HG03175 (cell line): ENCODE measurements around the gene CDRT4.

Experiments
- ATAC-seq: cut with Tn5 transposase; IDR thresholded peaks from one replicate; pipeline ENCODE4 v1.9.1; 2021; ENCODE audit warnings: mild to moderate bottlenecking, moderate library complexity; ENCODE audit not compliant: unreplicated experiment

Gene CDRT4

DNA sequence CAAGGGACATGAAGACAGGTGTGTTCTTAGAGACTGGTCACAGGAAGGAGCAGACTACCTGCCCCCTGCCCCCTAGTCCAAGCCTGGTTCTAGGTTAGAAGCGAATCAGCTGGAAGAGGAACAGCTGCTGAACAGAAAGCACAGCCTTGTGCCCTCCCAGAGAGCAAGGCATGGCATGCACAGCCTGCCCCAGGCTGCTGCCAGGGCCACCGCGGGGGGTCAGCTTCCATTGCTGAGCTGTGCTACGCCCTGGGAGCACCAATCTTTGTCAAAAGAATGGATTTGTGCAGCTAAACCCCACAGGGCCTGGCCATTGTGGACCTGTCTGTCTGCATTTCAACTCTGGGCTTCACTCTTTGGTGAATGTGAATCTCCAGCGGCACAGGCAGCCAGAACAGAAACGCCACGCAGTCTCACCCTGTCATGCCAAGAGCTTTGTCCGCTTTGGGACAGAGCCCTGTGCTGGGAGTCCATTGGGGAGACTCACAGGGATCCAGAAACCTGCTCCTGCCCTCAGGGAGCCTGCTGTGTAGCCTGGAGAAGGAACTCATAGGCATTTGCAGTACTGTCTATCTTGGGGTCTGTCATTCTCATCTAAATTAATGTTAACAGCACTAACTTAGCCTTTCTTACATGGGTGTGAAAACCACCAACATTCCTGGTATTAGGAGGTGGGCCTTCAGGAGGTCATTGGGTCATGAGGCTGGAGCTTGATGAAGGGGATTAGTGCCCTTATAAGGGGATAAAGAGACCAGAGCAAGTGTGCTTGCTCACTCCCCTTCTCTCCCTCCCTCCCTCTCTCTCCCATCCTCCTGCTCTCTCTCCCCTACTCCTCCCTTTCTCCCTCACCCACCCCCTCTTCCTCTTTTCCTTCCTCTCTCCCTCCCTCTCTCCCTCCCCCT, 25.6 kb upstream of the CDRT4 start:
- ATAC-seq: no peak

DNA sequence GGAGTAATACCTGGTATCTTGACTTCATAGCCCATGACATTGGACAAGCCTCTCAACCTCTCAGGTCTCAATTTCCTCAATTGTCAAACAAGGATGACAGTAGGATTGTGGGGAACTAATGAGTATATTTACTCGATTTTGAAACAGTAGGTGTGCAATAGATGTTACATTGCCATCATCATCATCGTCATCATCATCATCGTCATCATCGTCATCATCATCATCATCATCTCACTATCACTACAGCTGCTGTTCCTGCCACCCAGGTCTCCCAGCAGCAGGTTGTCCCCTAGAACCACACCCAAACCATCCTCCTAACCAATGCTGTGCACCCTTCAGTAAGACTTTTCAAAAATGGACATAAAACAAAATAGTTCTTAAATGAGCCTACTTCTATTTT, 24.8 kb upstream of the CDRT4 start:
- ATAC-seq: no peak

DNA sequence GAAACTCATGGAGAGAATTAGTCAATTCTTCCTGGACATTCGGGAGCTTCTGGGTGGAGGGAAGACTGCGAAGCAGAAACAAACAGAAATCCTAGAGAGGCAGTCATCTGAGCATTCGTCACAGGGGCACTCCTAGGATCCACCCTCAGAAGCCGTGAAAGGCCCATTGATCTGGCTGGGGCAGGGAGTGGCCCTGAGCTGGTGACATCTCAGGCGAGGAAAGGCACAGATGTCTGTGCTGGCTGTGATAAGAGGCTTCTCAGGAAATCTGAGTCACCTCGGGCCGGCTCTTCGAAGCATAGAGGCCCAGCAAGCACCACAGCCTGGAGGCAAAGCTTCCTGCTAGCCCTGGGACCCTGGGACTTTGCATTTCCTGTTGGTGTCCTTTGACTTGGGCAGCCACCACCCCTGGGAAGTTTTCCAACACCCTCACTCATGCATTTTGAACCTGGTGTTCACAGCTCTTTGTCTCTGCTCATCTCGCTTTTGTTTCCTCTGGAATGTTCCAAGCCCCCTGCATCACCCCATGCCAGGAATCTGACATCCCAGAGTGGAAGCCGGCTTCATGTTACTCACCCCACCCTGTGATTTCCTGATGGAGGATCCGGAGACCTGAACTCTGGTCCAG, 23.3 kb upstream of the CDRT4 start:
- no peak for ATAC-seq

DNA sequence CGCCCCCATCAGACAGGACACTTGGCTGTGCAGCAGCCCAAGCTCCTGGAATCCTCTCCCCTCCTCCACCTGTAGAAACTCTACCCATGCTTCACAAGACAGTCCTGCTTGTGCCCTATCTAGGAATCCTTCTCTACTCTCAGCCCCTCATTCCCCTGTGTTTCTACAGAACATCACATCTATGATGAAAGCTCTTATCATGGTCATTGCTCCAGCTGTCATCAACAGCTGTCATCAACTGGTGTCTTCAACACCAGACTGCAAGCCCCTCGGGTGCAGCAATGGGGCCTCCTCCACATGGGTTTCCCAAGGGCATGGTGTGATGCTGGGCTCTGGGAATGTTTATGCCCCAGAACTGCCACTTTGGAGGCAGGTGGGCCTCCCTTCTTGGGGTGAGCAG, 21.1 kb upstream of the CDRT4 start:
- ATAC-seq: no peak

DNA sequence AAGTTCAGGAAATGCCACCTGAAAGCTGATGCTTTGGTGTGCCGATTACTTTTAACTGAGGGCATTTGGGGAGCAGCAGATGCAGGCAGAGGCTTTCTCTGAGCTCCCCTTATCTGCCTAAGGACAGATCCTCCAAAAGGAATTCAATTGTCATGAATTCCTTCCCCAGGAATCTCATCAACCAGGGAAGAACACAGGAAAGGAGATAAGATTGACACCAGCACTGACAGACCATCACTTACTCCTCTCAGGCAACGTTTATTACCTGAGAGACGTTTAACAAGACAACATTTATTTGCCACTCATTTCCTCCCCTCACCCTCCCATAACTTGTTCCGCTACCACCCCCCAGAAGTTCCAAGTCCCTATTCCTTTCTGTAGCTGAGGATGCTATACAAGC, 17.6 kb upstream of the CDRT4 start:
- ATAC-seq: no peak

DNA sequence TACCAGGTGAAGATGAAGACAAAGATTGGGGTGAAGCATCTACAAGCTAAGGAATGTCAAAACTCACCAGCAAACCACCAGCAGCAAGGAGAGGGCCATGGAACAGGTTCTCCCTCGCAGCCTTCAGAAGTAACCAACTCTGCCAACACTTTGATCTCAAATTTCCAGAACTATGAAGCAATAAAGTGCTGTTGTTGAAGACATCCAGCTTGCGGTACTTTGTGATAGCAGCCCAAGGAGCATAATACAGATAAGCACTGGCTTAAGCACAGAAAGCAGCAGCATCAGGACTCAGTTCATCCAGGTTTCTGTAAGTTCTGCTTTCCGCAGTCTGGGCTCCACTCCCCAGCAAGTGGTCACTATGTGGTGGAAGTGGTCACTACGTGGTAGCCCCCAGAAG, 16.0 kb upstream of the CDRT4 start:
- no peak for ATAC-seq

DNA sequence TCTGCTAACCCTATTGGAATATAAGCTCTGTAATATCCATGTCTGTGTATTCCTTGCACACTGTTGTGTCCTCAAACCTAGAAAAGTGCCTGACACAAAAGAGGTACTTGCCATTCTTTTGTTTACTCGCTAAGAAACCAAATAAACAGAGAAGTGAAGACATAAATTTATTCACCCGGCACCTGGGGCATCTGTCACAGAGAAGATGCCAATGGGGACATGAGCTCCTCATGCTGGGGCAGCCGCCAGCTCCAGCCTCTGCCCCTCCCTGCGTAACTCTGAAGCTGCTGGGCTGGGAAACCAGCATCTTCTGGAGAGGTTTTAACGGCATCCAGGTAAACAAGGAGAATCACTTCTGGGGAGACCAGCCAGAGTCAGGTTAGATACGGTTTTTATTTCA, 15.1 kb upstream of the CDRT4 start:
- no peak for ATAC-seq

DNA sequence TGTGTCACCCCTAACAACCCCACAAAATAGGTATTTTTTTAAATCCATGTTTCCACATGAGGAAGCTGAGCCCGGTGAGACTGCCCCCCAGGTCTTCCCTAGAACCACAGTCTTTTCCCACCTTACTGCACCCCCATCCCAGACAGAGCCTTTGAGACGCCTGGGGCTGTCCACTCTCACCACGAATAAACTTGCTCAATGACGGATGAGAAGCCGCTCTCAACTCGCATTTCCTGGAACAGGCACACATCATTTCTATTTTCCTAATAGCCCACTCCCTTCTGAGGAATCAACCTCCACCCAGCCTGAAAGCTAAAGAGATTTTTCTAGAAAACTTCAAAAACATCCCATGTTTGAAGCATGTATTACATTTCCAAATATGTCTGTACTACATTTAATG, 14.1 kb upstream of the CDRT4 start:
- no peak for ATAC-seq

DNA sequence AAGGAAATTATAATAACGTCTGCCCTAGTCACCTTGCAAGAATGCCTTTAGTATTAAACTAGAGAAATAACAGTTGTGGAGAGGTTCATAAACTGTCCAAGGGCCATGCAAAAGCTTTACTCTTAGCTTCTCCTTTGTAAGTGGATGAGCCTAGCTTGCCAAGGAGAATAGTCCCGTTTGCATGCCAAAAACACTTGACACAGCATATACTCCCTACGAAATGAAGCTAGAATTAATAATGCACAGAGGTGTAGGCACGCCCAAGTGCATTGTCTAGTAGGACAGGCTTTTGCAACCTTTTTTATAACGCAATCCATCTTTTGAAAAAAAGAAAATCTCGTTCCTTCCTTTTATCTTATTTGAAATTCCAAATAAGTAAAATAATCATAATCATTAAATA, 12.8 kb upstream of the CDRT4 start:
- ATAC-seq: no peak

DNA sequence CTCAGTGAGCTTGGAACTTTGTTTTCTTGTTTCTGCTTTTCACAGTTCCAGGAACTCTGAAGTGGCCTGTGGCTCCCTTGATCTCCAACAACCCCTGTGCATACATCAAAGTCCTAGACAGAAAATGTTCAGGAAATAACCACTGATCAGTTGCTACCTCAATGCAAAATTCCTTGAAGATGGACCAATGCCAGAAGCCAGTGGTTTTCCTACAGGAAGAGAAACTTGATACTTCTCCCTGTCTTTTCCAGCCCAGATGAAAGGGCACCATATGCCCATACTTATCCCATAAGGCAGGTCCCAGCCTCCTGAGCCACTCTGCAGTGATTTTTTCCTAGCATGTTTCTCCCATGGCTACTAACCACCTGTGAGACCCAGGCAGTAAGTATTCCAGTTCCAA, 12.3 kb upstream of the CDRT4 start:
- no peak for ATAC-seq

DNA sequence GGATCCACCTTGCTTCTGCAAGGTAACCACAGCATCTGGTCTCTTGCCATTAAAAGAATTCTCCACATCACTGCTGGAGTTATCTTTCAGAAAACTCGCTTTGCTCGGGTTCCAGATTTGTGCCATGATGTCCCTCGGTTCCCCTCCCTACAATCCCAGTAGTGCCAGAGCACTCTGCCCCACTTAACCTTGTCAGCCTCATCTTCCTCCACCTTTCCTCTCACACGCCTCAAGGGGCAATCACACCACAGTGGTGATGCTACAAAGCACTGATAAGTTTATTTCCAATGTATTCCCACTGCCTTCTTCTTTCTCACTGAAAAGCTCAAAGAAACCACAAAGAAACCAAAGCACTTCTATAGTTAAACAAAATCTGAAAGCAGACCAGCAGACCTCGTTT, 11.4 kb upstream of the CDRT4 start:
- no peak for ATAC-seq

DNA sequence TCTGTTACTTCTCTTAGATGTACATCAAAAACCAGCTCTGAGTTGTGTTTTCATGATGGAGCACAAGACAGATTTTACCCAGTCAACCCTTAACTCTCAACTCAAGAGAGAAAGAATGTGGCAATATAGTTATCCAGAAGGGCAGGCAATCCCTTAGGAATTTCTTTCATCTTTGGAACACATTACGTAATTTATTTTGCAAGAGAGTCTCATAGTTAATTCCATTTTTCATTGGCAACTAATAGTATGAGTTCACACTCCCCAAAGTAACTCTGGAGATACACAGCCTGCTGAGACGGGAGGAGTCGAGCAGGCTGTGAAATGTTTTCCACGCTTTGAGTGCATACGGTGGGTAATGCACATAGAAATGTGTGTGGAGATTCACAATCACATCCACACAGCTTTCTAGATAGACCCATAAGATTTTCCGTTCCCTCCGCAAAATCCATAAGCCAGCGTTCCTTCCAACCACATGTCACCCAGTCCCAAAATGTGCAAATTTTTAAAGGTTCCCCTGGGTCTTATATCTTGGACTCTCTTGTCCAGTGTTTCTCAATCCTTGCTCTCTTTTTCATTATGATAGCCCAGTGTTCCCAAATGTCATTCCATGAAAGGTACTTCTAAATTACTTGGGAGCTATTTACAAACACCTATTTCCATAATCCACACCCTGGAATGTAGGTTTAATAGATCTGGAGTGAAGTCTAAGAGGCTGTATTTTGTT, 8.4 kb upstream of the CDRT4 start:
- no peak for ATAC-seq

DNA sequence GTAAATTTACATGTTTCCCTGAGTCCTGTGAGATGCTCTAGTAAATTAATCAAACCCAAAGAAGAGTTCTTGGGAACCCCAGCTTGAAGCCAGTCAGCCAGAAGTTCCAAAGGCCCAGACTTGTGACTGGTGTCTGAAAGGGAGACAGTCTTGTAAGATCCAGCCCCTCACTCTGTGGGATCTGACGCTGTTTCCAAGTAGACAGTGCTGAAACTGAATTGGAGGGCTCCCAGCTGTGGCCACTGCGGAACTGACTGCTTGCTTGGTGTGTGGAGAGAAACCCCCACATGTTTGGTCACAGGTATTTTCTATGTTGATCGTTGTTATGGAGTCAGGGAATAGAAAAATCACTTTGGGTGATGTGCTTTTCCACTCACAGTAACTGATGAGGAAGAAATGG, 5.5 kb upstream of the CDRT4 start:
- no peak for ATAC-seq

DNA sequence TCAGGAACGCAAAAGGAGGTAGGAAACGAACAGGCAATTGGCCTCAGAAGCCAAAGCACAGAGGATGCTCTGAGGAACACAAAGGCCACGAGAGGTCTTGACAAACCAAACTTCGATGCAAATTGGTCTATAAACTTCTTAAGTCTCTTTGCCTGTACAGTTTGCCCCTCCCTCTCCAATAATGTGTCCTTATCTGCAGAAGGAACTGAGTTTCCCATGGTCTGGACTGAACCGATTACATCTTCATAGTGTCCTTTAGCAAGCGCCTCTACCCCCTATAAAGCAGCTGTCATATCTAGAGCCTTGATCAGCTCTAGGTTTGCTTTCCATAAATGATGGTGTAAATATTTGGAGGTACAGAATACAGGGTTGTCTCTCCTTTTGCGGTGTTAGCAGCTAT, 3.1 kb upstream of the CDRT4 start:
- no peak for ATAC-seq

DNA sequence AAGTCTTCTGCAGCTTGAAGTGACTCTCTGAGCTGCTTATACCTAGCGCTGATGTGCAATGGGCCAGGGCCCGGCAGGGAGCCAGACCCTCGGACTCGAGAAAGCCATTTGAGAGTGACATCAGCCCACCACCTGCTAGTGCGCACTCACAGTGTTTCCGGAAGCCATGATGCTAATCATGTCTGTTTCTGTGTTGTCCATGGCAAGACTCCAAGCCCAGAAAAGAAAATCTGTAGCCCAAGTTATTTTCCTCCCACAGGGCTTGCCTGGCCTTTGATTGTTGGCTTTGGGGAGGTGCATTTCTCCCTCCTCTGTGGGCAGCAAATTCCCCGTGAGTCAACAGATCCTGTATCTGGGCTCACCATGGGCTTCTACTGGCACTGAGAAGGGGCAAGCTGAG, 1.8 kb upstream of the CDRT4 start:
- no peak for ATAC-seq

DNA sequence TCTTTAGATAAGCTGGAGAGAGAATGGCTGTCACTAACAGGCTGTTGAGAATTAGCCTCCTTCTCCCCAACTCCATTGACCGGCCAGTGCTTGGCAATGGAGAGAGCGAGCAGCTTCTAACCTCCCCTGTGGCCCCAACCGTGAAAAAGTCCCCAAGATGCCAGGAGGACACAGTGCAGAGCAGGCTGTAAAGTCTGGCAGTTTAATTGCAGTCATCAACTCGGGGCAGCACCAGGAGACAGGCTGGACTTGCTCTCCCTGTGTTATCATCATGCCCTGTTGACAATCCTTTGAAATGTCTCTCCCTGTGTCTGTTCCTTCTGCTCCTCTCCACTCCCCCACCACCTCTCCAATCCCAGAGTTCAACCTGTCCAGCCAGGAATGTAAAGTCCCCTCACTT, 705 bp upstream of the CDRT4 start:
- no peak for ATAC-seq

DNA sequence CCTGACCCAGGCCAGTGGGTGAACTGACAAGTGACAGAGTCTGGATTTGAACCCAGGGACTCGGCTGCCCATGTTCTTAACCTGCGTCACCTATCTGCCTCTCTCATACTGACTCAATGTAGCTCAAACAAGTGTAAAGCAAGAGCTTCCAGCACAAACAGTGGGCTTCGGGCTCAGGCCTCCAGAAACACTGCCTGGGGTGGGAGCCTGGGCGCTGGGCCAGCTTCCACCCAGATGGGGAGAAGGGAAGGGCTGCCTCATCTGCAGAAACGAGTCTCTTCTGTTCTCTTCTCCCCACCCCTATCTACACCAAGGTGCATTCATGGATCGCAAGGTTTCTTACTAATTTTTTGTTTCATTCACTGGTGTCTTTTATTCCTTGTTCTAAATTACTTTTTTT, 1.3 kb downstream of the CDRT4 start:
- no peak for ATAC-seq

DNA sequence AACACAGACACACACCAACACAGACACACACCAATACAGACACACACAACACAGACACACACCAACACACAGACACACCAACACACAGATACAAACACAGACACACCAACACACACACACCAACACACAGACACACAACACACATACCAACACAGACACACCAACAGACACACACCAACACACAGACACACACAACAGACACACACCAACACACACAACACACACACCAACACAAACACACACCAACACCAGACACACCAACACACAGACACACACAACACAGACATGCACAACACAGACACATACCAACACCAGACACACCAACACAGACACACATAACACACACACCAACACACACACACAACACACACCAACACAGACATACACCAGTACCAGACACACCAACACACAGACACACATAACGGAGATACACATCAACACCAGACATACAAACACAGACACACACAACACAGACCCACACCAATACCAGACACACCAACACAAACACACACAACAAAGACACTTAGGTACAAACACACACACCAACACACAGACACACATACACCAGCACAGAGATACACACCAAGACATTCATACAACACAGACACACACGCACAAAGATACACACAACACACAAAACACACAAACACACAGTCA, 2.2 kb downstream of the CDRT4 start:
- ATAC-seq: no peak

DNA sequence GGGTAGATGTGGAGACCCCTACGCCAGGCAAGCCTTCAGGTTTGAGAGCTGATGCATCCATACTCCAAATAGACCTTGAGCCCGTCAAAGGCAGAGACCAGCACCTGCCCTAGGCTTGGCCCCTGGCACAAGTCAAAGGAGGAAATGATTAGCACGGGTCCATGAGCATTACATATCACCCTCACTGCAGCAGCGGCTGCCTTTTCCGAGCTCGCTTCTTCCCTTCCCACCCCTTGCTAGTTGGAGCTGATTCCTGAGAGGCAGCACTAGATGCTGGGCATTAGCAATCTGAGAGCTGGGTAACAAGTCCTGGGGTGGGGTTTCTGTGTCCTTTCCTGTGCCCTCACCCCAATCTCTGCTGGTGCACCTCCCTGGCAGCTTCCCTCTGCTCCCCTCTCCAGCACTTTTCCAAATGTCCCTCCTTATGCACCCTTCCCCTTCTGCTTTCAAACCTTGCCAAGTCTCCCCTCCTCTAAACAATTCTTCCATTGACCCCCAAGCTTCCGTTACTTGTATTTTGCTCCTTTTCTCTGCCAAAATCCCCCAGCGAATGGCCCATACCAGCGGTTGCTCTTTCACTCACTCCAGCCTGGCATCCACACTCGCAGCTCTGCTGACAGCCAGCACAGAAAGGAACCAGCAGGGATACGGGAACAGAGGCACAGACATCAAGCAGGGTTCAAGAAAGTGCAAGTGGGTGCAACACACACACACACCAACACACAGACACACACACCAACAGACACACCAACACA, 3.0 kb downstream of the CDRT4 start:
- ATAC-seq: no peak

DNA sequence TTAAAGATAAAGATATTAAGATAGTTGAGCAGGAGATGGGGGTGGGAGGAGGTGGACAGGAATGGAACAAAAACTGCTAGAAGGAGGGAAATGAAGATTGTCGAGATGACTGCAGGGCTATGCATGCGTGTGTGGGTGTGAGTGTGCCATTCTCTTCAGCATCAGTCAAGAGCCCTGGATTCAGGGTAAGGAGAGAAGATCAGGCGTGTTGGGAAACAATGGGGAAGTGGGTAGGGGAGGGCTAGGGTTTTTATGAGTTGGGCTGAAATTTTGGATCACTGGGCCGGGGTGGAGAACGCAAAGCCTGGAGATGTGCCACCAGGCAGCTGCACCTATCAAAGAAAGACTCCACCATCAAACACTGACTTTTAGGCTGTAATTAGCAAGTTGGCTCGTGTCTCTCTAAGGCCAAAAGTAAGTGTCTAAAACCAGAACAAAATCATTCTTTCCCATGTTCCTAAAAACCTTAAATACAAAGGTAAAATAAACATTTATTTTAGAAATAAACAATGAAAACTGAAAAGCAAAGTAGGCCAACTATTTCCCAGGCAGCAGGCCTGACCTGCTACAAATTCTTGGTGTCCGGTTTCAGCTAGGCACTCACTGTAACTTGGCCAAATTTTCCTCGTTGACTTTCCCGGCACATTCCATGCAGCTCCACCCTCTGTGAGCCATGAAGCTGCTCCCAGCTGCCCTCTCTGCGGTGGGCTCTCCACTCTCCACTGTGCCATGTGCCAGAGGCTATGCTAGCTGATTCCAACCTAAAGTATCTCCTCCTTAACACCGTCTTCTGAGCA, 4.2 kb downstream of the CDRT4 start:
- no peak for ATAC-seq
